HUES64 (cell line): ENCODE measurements around the gene PET100.

ENCODE experiments used
- H3K27ac ChIP-seq: 2 replicates; pipeline ENCODE4 v1.7.0; 2013; ENCODE audit warnings: low read depth, low read length, inconsistent platforms
- H3K27me3 ChIP-seq: 2 replicates; pipeline ENCODE4 v1.6.1; 2013; ENCODE audit warnings: mild to moderate bottlenecking, low read length; ENCODE audit not compliant: insufficient read depth
- H3K36me3 ChIP-seq: 2 replicates; pipeline ENCODE4 v1.6.1; 2013; ENCODE audit warnings: mild to moderate bottlenecking, low read length; ENCODE audit not compliant: insufficient read depth
- H3K4me1 ChIP-seq: 2 replicates; pipeline ENCODE4 v1.6.1; 2013; ENCODE audit warnings: mild to moderate bottlenecking, low read length, moderate library complexity; ENCODE audit not compliant: insufficient read depth
- H3K4me3 ChIP-seq: 2 replicates; pipeline ENCODE4 v1.5.1; 2013; ENCODE audit warnings: mild to moderate bottlenecking, low read length, moderate library complexity
- H3K9ac ChIP-seq: 2 replicates; pipeline ENCODE4 v1.6.1; 2013; ENCODE audit warnings: mild to moderate bottlenecking, low read depth, low read length
- H3K9me3 ChIP-seq: 2 replicates; pipeline ENCODE4 v1.6.1; 2013; ENCODE audit warnings: low read depth, low read length; ENCODE audit not compliant: insufficient read depth
- WGBS: fragments of 150-250, 120-280 bp; methylation state at CpG from one replicate; pipeline ENCODE4 v1.1.7; 2013; ENCODE audit warnings: missing lambda C conversion rate; 5-methylcytosine and 5-hydroxymethylcytosine counted together

Gene PET100

DNA sequence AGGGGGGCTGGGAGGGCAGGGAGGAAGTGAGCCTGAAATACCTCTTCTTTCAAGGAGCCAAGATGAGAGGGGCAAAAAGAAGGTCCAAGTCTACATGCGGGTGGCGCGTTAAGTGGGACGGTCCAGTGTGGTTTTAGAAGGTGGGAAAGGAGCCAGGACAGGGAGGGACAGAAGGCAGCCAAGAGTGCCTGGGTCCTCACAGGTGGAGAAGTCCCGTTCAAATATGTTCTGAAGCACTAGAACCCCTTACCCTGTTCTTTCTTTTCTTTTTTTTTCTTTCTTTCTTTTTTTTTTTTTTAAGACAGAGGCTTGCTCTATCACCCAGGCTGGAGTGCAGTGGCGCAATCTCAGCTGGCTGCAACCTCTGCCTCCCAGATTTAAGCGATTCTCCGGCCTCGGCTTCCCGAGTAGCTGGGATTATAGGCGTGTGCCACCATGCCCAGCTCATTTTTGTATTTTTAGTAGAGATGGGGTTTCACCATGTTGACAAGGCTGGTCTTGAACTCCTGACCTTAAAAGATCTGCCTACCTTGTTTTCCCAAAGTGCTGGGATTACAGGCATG lies 26.6 kb upstream of the PET100 start:
- no peak overlapping the region for H3K9ac ChIP-seq
- no peaks in the 10 kb centered on the region for H3K27me3 ChIP-seq
- 94% methylated on average over 11 of the region's 11 CpGs for whole genome bisulfite sequencing
- no peak overlapping the region for H3K27ac ChIP-seq
- H3K4me3 ChIP-seq, result no peak overlapping the region
- peaks cover under 1% of the 10 kb centered on the region; the same call in 1 of the 2 replicates for H3K36me3 ChIP-seq
- no peaks in the 10 kb centered on the region for H3K9me3 ChIP-seq
- H3K4me1 ChIP-seq, result no peaks in the 10 kb centered on the region

DNA sequence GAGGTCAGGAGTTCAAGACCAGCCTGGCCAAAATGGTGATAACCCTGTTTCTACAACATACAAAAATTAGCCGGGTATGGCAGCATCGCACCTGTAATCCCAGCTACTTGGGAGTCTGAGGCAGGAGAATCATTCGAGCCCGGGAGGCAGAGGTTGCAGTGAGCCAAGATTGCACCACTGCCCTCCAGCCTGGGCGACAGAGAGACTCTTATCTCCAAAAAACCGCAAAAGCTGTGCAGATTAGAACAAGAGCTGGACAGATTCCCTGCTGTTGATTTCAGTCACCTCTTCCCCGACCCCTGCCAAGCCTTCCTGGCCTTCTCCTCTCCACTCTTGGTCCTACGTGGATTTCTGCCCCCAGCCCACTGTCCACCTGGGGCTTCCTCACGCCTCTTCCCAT lies 25.7 kb upstream of the PET100 start:
- Histone ChIP-seq H3K4me1 (no peaks in the 10 kb centered on the region), H3K36me3 (peaks cover 5% of the 10 kb centered on the region; the same call in 1 of the 2 replicates), H3K4me3 (no peak overlapping the region), H3K9ac (no peak overlapping the region), H3K9me3 (no peaks in the 10 kb centered on the region), H3K27me3 (no peaks in the 10 kb centered on the region), H3K27ac (no peak overlapping the region)
- WGBS, result 92% methylated on average over 9 of the region's 9 CpGs

DNA sequence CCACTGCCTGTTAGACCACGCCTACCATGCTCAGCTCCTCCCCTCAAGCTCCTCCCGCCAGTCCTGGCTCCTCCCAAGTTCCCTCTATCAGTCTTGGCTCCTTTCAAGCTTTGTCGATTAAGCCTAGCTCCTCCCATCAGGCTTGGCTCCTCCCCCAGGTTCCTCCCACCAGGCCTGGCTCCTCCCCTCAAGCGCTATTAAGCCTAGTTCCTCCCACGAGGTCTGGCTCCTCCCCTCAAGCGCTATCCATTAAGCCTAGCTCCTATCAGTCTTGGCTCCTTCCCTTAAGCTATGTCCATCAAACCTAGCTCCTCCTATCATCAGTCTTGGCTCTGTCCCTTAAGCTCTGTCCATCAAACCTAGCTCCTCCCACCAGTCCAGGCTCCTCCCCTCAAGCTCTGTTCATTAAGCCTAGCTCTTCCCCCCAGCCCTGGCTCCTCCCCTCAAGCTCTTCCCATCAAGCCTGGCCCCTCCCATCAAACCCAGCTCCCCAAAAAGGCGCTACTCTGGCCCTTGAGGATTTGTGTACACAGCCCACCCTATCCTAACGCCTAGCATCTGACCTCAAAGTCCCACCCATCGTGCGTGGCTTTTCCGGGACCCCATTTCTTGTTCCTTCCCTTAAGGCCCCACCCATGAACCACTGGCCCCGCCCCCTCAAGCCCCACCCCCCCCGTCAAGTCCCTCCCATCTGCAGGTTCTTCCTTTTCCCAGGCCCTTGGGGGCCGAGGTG lies 23.9 kb upstream of the PET100 start:
- no peaks in the 10 kb centered on the region for H3K9me3 ChIP-seq
- H3K4me3 ChIP-seq, result no peak overlapping the region
- 94% methylated on average over 12 of the region's 14 CpGs for WGBS
- H3K4me1 ChIP-seq, result no peaks in the 10 kb centered on the region
- H3K27ac ChIP-seq, result no peak overlapping the region
- peaks cover 14% of the 10 kb centered on the region for H3K36me3 ChIP-seq
- no peak overlapping the region for H3K9ac ChIP-seq
- no peaks in the 10 kb centered on the region for H3K27me3 ChIP-seq

DNA sequence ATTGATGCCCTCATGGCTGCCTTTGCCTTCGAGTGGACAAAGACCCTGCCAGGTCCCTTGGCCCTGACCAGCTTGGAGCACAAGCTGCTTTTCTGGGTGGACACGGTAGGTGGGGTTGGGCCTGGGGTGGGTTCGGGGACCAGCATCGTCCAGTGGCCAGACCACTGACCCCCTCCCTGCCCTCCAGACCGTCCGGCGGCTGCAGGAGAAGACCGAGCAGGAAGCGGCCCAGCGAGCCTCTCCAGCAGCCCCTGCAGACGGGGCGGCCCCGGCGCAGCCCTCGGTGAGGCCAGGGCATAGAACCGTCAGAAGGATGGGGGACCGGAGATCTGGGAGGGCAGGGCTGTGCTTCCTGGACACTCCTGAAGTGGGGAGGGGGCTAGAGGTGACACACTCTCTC lies 23.3 kb upstream of the PET100 start:
- H3K36me3 ChIP-seq, result peaks cover 16% of the 10 kb centered on the region
- no peaks in the 10 kb centered on the region for H3K27me3 ChIP-seq
- no peaks in the 10 kb centered on the region for H3K4me1 ChIP-seq
- H3K27ac ChIP-seq, result no peak overlapping the region
- no peak overlapping the region for H3K9ac ChIP-seq
- WGBS, result 92% methylated on average over 17 of the region's 17 CpGs
- H3K4me3 ChIP-seq, result no peak overlapping the region
- no peaks in the 10 kb centered on the region for H3K9me3 ChIP-seq

DNA sequence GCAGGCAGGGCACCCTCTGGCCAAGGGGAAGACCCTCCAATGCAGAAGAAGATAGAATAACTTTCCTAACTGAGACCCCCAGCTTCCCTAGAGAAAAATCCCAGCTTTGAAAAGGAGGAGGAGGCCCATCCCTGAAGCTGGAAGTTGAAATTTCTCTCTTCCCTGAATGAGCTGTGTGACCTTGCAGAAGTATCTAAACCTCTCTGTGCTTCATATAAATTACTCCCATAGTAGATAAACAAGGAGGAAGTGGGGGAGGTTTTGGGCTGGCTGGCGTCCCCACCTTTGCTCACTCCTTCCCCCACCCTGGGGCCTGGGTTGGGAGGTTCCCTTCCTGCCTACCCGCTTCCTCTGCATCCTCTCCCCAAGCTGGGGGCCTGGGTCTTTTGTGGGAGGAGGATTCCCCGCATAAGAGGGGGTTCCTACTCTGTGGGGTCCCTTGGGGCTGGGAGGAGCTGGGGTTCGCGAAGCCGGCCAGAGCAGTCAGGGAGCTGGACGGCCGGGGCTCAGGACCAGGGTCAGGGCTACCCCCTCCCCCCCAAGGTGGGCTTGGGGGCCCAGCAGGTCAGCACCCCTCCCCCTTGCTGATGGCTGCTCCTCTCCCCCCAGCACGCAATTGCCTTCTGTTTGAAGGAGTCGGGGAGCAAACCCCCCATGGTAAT lies 22.2 kb upstream of the PET100 start:
- H3K4me1 ChIP-seq, result no peaks in the 10 kb centered on the region
- peaks cover 18% of the 10 kb centered on the region for H3K36me3 ChIP-seq
- no peaks in the 10 kb centered on the region for H3K9me3 ChIP-seq
- H3K27me3 ChIP-seq, result no peaks in the 10 kb centered on the region
- 91% methylated on average over 8 of the region's 10 CpGs for WGBS
- H3K9ac ChIP-seq, result no peak overlapping the region
- H3K4me3 ChIP-seq, result no peak overlapping the region
- H3K27ac ChIP-seq, result no peak overlapping the region

DNA sequence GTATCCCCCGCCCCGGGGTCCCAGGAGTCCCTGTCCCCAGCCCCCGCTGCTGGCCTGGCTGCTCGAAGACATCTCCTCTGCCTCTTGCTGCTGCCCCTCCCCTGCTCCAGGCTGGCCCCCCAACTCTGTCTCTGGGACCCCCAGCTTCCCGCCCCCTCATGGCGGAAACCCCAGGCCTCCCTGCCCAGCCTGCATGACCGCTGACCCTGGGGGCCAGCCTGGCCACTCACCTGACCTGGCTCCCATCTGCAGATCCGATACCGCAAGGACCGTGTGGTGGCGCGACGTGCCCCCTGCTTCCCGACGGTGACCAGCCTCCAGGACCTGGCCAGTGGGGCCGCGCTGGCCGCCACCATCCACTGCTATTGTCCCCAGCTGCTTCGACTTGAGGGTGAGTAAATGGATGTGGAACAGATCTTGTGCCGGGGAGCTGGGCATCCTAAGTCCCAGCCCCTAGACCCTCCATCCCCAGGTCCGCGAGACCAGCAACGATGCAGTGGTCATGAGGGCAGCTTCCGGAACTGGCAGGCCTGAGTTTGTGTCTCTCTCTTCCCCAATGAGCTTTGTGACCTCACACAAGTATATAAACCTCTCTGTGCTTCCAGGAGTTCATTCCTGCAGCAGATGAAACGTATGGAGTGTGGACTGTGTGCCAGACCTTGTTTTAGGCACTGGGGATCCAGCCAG lies 21.6 kb upstream of the PET100 start:
- 97% methylated on average over 25 of the region's 25 CpGs for WGBS
- H3K9me3 ChIP-seq, result no peaks in the 10 kb centered on the region
- H3K27ac ChIP-seq, result no peak overlapping the region
- no peak overlapping the region for H3K9ac ChIP-seq
- no peaks in the 10 kb centered on the region for H3K4me1 ChIP-seq
- H3K36me3 ChIP-seq, result peaks cover 18% of the 10 kb centered on the region
- no peaks in the 10 kb centered on the region for H3K27me3 ChIP-seq
- no peak overlapping the region for H3K4me3 ChIP-seq

DNA sequence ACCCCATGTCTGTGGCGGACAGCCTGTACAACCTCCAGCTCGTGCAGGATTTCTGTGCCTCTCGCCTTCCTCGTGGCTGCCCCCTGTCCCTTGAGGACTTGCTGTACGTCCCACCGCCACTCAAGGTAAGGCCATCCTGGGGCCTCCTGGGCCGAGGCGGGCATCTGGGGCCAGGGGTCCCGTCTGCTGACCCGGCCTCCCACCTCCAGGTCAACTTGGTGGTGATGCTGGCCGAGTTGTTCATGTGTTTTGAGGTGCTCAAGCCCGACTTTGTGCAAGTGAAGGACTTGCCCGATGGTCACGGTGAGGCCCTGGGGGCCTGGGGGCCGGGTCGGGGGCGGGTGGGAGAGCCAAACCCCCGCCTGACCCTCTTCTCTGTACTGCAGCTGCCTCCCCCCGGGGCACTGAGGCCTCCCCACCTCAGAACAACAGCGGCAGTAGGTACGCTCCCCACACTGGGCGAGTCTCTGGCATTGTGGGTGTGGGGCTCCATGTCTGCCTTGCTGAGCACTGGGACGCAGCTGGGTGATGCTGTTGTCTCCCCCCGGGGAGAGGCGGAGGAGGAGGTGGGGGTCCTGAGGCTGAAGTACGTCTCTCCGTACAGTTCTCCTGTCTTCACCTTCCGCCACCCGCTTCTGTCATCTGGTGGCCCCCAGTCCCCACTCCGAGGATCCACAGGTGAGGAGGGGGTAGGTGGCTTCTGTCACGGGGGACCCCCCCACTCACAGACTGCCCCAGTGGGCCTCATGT lies 18.9 kb upstream of the PET100 start:
- Histone ChIP-seq H3K27ac (no peak overlapping the region), H3K27me3 (no peaks in the 10 kb centered on the region), H3K9ac (no peak overlapping the region), H3K4me3 (no peak overlapping the region), H3K9me3 (no peaks in the 10 kb centered on the region), H3K4me1 (no peaks in the 10 kb centered on the region), H3K36me3 (peaks cover 18% of the 10 kb centered on the region)
- 95% methylated on average over 31 of the region's 31 CpGs for WGBS

DNA sequence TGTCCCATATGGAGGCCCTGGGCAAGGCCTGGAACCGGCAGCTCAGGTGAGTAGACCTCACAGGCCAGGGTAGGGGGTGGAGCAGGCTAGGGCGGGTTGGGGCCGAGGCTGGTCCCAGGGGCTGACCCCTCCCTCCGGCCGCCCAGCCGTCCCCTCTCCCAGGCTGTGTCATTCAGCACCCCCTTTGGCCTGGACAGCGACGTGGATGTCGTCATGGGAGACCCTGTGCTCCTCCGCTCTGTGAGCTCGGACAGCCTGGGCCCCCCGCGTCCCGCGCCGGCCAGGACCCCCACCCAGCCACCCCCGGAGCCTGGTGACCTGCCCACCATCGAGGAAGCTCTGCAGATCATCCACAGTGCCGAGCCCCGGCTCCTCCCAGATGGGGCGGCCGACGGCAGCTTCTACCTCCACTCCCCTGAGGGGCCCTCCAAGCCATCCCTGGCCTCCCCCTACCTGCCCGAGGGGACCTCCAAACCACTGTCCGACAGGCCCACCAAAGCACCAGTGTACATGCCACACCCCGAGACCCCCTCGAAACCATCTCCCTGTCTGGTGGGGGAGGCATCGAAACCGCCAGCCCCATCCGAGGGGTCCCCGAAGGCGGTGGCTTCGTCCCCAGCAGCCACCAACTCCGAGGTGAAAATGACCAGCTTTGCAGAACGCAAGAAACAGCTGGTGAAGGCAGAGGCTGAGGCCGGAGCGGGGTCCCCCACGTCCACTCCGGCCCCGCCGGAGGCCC lies 17.9 kb upstream of the PET100 start:
- H3K9ac ChIP-seq, result no peak overlapping the region
- H3K9me3 ChIP-seq, result no peaks in the 10 kb centered on the region
- no peaks in the 10 kb centered on the region for H3K4me1 ChIP-seq
- peaks cover 22% of the 10 kb centered on the region for H3K36me3 ChIP-seq
- H3K4me3 ChIP-seq, result no peak overlapping the region
- H3K27ac ChIP-seq, result no peak overlapping the region
- H3K27me3 ChIP-seq, result no peaks in the 10 kb centered on the region
- 95% methylated on average over 41 of the region's 41 CpGs for WGBS

DNA sequence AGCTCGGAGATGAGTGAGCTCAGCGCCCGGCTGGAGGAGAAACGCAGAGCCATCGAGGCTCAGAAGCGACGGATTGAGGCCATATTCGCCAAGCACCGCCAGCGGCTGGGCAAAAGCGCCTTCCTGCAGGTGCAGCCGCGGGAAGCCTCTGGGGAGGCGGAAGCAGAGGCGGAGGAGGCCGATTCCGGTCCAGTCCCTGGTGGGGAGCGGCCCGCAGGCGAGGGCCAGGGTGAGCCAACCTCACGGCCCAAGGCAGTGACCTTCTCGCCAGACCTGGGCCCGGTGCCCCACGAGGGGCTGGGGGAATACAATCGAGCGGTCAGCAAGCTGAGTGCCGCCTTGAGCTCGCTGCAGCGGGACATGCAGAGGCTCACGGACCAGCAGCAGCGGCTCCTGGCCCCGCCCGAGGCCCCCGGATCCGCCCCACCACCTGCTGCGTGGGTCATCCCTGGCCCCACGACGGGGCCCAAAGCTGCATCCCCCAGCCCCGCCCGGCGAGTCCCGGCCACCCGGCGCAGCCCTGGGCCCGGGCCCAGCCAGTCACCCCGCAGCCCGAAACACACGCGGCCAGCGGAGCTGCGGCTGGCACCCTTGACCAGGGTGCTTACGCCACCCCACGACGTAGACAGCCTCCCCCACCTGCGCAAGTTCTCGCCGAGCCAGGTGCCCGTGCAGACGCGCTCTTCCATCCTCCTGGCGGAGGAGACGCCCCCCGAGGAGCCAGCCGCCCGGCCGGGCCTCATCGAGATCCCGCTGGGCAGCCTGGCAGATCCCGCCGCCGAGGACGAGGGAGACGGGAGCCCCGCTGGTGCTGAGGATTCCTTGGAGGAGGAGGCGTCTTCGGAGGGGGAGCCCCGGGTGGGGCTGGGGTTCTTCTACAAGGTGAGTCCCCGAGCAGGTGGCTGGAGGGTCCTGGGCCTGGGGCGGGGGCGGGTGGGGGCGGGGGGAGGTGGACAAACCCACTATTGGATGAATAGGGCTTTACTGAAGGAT lies 17.0 kb upstream of the PET100 start:
- H3K27me3 ChIP-seq, result no peaks in the 10 kb centered on the region

More for the DNA sequence above, 17.0 kb upstream of the PET100 start:
- peaks cover 31% of the 10 kb centered on the region for H3K36me3 ChIP-seq
- H3K4me3 ChIP-seq, result no peak overlapping the region
- no peaks in the 10 kb centered on the region for H3K9me3 ChIP-seq
- WGBS, result 95% methylated on average over 77 of the region's 81 CpGs
- no peak overlapping the region for H3K9ac ChIP-seq
- H3K4me1 ChIP-seq, result no peaks in the 10 kb centered on the region
- H3K27ac ChIP-seq, result no peak overlapping the region
